Ectodermal cell (in vitro differentiated cells): ENCODE results near the gene NINJ2.

ENCODE experiments used
- H3K27ac ChIP-seq: 2 replicates; pipeline ENCODE4 v1.7.0; 2013; ENCODE audit warnings: mild to moderate bottlenecking, low read depth, low read length; ENCODE audit not compliant: insufficient read depth, poor library complexity, severe bottlenecking
- H3K27me3 ChIP-seq: 2 replicates; pipeline ENCODE4 v1.7.0; 2013; ENCODE audit warnings: mild to moderate bottlenecking, low read length; ENCODE audit not compliant: insufficient read depth, control insufficient read depth, poor library complexity, severe bottlenecking
- H3K36me3 ChIP-seq: one replicate; pipeline ENCODE4 v1.7.0; 2013; ENCODE audit warnings: low read length; ENCODE audit not compliant: control insufficient read depth, insufficient read depth
- H3K4me1 ChIP-seq: one replicate; pipeline ENCODE4 v1.7.0; 2013; ENCODE audit warnings: low read length; ENCODE audit not compliant: control insufficient read depth, insufficient read depth
- H3K4me3 ChIP-seq: 2 replicates; pipeline ENCODE4 v1.7.0; 2013; ENCODE audit warnings: low read depth, low read length, control low read depth; ENCODE audit not compliant: insufficient read depth
- H3K9me3 ChIP-seq: 2 replicates; pipeline ENCODE4 v1.7.0; 2013; ENCODE audit warnings: mild to moderate bottlenecking, low read length, moderate library complexity; ENCODE audit not compliant: control insufficient read depth
- WGBS, 2 experiments: methylation state at CpG; one replicate each; pipeline ENCODE4 v1.1.7; 2013; ENCODE audit warnings: missing lambda C conversion rate in 2 of 2; 5-methylcytosine and 5-hydroxymethylcytosine counted together

The NINJ2 gene

GRCh38 chr12:607541-608001 is 55.7 kb downstream of the NINJ2 start:
- Histone ChIP-seq H3K4me3 (no peak overlapping the region), H3K27me3 (no peaks in the 10 kb centered on the region), H3K36me3 (no peaks in the 10 kb centered on the region), H3K9me3 (no peaks in the 10 kb centered on the region), H3K4me1 (no peaks in the 10 kb centered on the region), H3K27ac (no peak overlapping the region)
- 87 to 89% methylated on average over 5 of the region's 5 CpGs for WGBS, 2 experiments

DNA sequence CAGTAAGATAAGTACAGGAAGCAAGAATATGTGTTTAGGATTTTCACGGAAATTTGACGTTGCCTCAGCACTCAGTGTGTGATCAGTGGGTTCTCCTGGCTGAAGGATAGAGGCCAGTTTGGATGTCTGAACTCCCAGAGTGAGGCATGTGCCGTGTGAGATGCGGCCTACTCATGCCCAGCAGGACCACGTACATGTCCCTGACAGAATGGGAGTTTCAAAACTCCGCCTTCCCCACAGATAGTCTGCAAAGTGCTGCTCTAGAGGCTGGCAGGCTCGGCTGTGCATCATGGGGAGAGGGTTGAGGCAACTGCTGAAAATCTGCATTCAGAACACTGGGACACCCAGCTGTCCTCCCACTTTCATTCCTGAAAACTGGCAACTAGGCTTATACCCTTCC is 58.3 kb downstream of the NINJ2 start:
- H3K27ac ChIP-seq: no peak overlapping the region
- no peak overlapping the region for H3K4me3 ChIP-seq
- no peaks in the 10 kb centered on the region for H3K27me3 ChIP-seq
- WGBS, 2 experiments: 90 to 91% methylated on average over 7 of the region's 7 CpGs
- no peaks in the 10 kb centered on the region for H3K36me3 ChIP-seq
- no peaks in the 10 kb centered on the region for H3K4me1 ChIP-seq
- no peaks in the 10 kb centered on the region for H3K9me3 ChIP-seq

DNA sequence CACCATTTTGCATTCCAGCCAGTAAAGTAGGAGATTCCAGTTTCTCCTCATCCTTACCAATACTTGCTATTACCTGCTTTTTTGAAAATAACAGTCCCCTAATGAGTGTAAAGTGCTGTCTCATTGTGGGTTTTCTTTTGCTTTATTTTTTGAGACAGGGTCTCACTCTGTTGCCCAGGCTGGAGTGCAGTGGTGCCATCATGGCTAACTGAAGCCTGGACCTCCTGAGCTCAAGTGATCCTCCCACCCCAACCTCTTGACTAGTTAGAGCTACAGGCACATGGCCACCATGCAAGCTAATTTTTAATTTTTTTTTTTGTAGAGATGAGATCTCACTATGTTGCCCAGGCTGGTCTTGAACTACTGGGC is 60.6 kb downstream of the NINJ2 start:
- Histone ChIP-seq H3K4me3 (no peak overlapping the region), H3K36me3 (no peaks in the 10 kb centered on the region), H3K4me1 (no peaks in the 10 kb centered on the region), H3K9me3 (no peaks in the 10 kb centered on the region), H3K27ac (no peak overlapping the region), H3K27me3 (no peaks in the 10 kb centered on the region)

GRCh38 chr12:601976-602699 is 61.1 kb downstream of the NINJ2 start:
- H3K4me1 ChIP-seq: no peaks in the 10 kb centered on the region
- no peaks in the 10 kb centered on the region for H3K9me3 ChIP-seq
- no peak overlapping the region for H3K27ac ChIP-seq
- H3K27me3 ChIP-seq: no peaks in the 10 kb centered on the region
- H3K4me3 ChIP-seq: no peak overlapping the region
- H3K36me3 ChIP-seq: no peaks in the 10 kb centered on the region
- WGBS, 2 experiments: 91 to 95% methylated on average over 6 to 7 of the region's 7 CpGs

DNA sequence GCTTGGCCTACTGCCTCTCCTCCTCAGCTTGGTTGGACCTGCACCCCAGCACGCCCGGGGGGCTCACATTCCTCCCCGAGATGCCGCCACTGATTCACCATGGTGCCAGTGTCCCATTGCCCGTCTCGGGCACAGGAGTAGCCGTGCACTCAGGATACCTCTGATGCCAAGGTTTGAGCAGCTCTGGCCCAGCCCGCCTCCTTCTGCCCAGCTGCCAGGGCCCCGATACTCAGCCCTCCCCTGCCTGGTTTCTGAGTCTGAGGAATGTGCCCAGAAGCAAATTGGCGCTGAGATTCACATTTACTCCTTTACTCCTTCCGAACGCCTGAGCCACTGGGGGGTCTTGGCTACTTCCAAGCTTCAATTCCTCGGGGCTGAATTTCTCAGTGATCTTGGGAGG is 63.5 kb downstream of the NINJ2 start:
- Histone ChIP-seq H3K9me3 (no peaks in the 10 kb centered on the region), H3K36me3 (no peaks in the 10 kb centered on the region), H3K27ac (no peak overlapping the region), H3K27me3 (no peaks in the 10 kb centered on the region), H3K4me1 (no peaks in the 10 kb centered on the region), H3K4me3 (no peak overlapping the region)
- WGBS, 2 experiments: 88 to 90% methylated on average over 13 of the region's 13 CpGs

GRCh38 chr12:597926-598568 is 65.2 kb downstream of the NINJ2 start:
- 90 to 91% methylated on average over 13 of the region's 13 CpGs for WGBS, 2 experiments
- no peaks in the 10 kb centered on the region for H3K9me3 ChIP-seq
- H3K27ac ChIP-seq: no peak overlapping the region
- no peak overlapping the region for H3K4me3 ChIP-seq
- no peaks in the 10 kb centered on the region for H3K27me3 ChIP-seq
- no peaks in the 10 kb centered on the region for H3K36me3 ChIP-seq
- H3K4me1 ChIP-seq: no peaks in the 10 kb centered on the region

DNA sequence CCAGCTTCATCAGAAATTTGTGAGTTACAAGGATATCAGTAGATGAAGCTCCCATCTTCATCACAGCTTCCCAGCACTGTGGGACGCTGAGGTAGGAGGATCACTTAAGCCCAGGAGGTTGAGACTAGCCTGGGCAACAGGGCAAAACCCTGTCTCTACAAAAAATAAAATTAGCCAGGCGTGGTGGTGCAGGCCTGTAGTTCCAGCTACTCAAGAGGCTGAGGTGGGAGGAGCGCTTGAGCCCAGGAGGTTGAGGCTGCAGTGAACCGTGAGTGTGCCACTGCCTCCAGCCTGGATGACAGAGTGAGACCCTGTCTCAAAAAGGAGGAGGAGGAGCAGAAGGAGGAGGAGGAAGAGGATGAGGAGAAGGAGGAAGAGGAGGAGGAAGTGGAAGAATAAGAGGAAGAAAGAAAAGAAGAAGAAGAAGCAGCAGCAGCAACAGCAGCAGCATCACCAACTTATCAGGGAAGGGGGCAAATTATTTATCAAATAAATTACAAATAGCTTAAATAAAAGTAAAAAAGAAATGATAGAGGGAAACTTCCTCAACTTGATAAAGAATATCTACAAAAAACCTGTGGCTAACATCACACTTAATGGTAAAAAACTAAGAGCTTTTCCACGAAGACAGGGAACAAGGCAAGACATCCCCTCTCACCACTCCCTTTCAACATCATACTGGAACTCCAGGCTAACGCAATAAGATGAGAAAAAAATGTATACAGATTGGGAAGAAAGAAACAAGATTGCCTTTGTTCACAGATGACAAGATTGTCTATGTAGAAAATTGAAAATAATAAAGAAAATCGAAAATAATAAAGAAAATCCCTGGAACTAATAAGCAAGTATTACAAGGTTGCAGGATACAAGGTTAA is 69.6 kb downstream of the NINJ2 start:
- no peaks in the 10 kb centered on the region for H3K4me1 ChIP-seq
- H3K4me3 ChIP-seq: no peak overlapping the region
- 87 to 88% methylated on average over 6 to 7 of the region's 7 CpGs for WGBS, 2 experiments
- H3K27me3 ChIP-seq: no peaks in the 10 kb centered on the region
- H3K36me3 ChIP-seq: no peaks in the 10 kb centered on the region
- no peaks in the 10 kb centered on the region for H3K9me3 ChIP-seq
- no peak overlapping the region for H3K27ac ChIP-seq

DNA sequence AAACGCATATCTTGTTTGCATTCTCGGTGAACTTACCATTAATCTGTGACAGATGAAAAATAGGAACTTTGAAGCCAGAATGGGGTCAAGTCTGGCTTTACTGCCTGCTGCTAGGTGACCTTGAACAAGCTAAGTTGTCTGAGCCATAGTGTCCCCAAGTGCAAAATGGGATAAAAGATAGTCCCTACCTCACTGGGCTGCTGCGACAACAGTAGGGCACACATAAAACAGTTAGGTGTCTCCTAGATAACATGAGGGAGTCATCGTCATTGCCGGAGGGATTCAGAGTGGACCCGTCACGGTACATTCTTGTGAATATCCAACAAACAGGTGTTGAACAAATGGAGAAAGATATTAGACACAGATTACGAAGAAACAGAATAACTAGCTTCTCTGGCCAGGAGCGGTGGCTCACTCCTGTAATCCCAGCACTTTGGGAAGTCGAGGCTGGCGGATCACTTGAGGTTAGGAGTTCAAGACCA is 71.2 kb downstream of the NINJ2 start:
- H3K4me3 ChIP-seq: no peak overlapping the region
- H3K27me3 ChIP-seq: no peaks in the 10 kb centered on the region
- H3K27ac ChIP-seq: no peak overlapping the region
- no peaks in the 10 kb centered on the region for H3K9me3 ChIP-seq
- no peaks in the 10 kb centered on the region for H3K4me1 ChIP-seq
- WGBS, 2 experiments: 93 to 95% methylated on average over 11 of the region's 11 CpGs
- H3K36me3 ChIP-seq: no peaks in the 10 kb centered on the region

GRCh38 chr12:591167-592023 is 71.8 kb downstream of the NINJ2 start:
- Histone ChIP-seq H3K9me3 (no peaks in the 10 kb centered on the region), H3K36me3 (no peaks in the 10 kb centered on the region), H3K27me3 (no peaks in the 10 kb centered on the region), H3K4me3 (no peak overlapping the region), H3K27ac (no peak overlapping the region), H3K4me1 (no peaks in the 10 kb centered on the region)
- WGBS, 2 experiments: 89% methylated on average over 16 of the region's 16 CpGs
